Right lobe of liver (tissue), 4 donors: ENCODE data around the gene PIWIL1.

Experiments used
- POLR2A ChIP-seq: fragments of 450-650 bp; IDR thresholded peaks from one replicate; pipeline ENCODE4 v1.6.1; 2017; ENCODE audit warnings: antibody characterized with exemption, mild to moderate bottlenecking
- TF ChIP-seq, protein P1 (sequence below), 4 donors: fragments of 200-600 bp in 3 of 4; fragments of 450-650 bp in 1 of 4; IDR thresholded peaks; one replicate each; pipeline versions ENCODE4 v1.5.1 to v1.8.0; 2016 to 2022; ENCODE audit warnings: antibody characterized with exemption in 4 of 4, mild to moderate bottlenecking in 2 of 4
- donor health status: DM: no; HTN: no; CAD: no.
- donor health status: DM: no; HTN: no; CAD: no.
- donor health status: DM: no; HTN: yes; CAD: no.

DNA sequence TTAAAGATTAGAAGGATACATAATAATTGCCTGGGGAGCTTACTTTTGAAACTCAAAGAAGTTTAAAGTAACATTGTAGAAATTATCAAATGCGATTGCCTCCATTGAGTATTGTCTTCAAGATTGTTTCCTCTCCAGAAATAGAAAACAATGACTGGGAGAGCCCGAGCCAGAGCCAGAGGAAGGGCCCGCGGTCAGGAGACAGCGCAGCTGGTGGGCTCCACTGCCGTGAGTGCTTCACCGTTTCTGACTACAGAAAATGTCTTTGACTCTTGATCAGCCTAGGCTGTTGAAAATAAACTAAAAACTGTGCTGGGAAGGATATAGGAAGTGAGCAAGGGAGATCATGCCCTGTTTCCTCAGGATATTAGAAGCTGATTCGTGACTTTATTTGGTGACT, 4.8 kb downstream of the PIWIL1 start:
- TF ChIP-seq, protein P1, sequence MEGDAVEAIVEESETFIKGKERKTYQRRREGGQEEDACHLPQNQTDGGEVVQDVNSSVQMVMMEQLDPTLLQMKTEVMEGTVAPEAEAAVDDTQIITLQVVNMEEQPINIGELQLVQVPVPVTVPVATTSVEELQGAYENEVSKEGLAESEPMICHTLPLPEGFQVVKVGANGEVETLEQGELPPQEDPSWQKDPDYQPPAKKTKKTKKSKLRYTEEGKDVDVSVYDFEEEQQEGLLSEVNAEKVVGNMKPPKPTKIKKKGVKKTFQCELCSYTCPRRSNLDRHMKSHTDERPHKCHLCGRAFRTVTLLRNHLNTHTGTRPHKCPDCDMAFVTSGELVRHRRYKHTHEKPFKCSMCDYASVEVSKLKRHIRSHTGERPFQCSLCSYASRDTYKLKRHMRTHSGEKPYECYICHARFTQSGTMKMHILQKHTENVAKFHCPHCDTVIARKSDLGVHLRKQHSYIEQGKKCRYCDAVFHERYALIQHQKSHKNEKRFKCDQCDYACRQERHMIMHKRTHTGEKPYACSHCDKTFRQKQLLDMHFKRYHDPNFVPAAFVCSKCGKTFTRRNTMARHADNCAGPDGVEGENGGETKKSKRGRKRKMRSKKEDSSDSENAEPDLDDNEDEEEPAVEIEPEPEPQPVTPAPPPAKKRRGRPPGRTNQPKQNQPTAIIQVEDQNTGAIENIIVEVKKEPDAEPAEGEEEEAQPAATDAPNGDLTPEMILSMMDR (IDR thresholded peaks at IDR 0.05): no peak
- TF ChIP-seq POLR2A: no peak
